Daoy (cell line): Measurements from ENCODE around the gene PPARG. TPM values are rescaled to one million over a fixed set of nuclear protein-coding genes. Genes with fewer than 3 reads are reported as not detected.
"Not testable (repeated sequence)": the region's sequence is repeated elsewhere in the genome, so short reads cannot be mapped to it uniquely, and the experiment has no call there.

Experiments
- DNase-seq: peaks from one replicate; pipeline ENCODE4 v3.0.0-alpha.2; 2015; ENCODE audit warnings: low read depth
- total RNA-seq: library from RNA; depleted of rRNA; stranded (reverse); fragments of >200 nt; shearing (Covaris generic); gene quantifications from 2 replicates; pipeline ENCODE4 v1.2.3, GENCODE V29; 2014; rRNA removed

The PPARG gene
- total RNA-seq, result 67.2 and 76.2 TPM in 2 replicates

GRCh38 chr3:12288182-12289129 is at the start of gene PPARG:
PPARG (plus strand) TSS chr3:12289070; CDS start chr3:12379712, 90,642 bp downstream.
- DNase-seq, result peak; percentile 74

GRCh38 chr3:12239301-12239700 is 49.6 kb upstream of the PPARG start:
- DNase-seq, result no peak

GRCh38 chr3:12242772-12243171 is 46.1 kb upstream of the PPARG start:
- no peak for DNase-seq

DNA sequence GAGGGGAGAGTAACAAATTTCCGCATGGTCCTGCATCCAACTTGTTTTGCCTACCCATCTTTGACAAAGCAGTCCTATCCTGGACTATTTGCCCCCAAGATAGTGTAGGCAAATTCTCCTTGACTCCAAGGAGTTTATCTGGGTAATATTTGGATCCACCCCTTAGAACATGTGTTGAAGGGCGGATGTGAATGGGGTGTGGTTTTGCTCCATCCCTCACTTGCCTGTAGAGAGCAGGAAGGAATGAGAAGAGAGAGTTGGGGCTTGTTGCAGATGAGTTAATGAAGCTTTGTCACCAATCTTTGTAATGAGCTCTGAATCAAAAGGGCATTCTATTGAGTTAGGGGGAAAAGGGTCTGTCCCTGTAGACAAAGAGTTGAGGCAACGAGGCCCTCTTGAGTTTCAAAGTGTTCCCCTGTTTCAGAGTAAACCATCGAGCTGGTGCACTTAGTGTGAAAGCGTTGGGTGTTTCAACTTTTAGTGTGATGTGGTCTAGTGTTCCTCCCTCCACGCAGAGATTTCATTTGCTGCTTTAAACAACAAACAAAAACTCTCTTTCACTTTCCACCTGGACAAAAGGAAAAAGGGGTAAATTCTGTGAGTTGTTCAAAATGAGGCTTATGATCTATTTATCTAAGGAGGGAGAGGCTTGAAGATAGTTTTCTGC is 42.2 kb upstream of the PPARG start:
- DNase-seq, result no peak

DNA sequence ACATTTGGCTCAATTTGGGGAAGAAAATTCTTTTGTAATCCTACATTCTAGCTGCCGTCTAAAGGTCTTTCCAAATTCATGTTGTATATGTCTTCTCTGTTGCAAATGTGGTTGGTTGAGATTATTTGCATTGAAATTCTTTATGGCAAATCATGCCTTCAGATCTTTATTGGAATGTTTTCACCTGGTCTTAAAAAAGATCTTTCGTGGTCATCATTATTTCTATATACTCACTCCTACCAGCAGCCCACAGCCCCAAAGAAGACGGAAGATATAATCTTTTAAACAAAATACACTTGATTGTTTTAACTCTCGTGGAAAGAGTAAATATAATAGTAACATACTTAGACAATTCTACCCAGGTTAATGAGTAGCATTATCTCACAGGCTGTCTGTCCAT is 41.5 kb upstream of the PPARG start:
- DNase-seq, result no peak

DNA sequence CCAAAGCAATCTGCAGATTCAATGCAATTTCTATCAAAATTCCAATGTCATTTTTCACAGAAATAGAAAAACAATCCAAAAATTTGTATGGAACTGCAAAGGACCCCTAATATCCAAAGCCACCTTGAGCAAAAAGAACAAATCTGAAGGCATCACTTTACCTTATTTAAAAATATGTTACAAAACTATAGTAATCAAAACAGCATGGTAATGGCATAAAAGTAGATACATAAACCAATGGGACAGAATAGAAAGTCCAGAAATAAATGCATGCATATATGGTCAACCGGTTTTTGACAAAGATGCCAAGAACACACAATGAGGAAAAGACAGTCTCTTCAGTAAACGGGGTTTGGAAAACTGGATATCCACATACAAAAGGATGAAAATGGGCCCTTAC is 39.4 kb upstream of the PPARG start:
- DNase-seq, result no peak

- no peak for DNase-seq
Observed at GRCh38 chr3:12252889-12253288, 36.0 kb upstream of the PPARG start.

GRCh38 chr3:12253516-12254343 is 35.1 kb upstream of the PPARG start:
- no peak for DNase-seq

DNA sequence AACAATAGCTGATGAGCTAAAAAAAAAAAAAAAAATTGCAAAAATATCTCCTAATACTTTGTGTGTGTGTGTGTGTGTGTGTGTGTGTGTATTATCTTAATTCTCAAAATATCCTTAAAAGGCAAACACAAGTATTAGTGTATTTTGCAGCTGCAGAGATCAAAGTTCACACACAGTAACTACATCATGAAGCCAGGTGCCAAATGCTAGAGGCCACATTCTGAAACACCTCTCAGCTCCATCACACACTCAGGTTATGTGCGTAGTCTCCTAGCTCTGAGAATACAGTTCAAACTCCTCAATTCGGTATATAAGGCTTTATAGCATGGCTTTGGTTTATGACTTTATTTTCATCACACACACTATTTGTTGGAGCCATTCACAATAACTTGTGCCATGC is 33.5 kb upstream of the PPARG start:
- DNase-seq, result no peak

- no peak for DNase-seq
Observed at GRCh38 chr3:12258911-12259310, 30.0 kb upstream of the PPARG start.

DNA sequence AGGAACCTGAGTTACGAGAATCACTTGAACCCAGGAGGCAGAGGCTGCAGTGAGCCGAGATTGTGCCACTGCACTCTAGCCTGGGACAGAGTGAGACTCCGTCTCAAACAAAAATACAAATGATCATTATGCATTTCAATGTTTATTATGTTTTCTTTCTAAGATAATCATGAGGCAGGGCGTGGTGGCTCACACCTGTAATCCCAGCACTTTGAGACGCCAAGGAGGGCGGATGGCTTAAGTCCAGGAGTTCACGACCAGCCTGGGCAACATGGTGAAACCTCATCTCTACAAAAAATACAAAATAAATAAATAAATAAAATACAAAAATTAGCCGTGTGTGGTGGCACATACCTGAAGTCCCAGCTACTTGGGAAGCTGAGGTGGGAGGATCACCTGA is 26.7 kb upstream of the PPARG start:
- DNase-seq, result not testable (repeated sequence)

DNA sequence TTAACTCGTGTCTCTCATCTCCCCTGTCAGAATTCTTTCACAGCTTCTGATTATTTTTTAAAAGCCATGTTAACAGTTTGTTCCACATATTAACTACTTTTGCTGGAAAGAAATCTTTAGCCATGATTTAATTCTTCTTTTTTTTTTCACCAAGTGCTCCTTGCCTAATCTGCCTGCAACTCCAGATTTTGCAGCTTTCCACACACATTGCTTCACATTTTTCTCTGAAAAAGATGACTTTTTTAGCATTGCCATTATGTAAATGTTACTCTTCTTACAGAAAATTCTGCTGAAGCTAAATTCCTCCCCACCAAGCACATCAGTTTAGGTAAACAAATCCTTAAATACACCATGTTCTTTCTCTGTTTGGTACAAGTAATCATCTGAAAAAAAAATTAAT is 23.4 kb upstream of the PPARG start:
- DNase-seq, result no peak

DNA sequence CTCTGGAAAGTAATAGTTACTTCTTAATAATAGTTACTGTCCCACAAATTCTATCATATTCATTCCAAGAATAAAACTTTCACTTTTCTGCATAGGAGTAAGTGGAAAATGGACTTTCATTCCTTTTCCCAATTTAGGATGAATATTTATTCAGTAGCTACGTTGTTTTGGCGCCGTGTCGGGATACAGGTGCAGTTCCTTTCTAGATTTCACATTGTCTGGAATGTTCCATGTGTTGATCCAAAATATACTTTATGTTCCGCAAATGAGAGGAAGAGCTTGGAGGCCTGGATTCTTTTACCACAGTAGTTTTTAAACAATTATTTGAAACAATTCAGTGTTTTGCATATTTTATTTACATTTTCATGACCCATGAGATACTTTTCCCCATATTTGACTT is 22.8 kb upstream of the PPARG start:
- no peak for DNase-seq

DNA sequence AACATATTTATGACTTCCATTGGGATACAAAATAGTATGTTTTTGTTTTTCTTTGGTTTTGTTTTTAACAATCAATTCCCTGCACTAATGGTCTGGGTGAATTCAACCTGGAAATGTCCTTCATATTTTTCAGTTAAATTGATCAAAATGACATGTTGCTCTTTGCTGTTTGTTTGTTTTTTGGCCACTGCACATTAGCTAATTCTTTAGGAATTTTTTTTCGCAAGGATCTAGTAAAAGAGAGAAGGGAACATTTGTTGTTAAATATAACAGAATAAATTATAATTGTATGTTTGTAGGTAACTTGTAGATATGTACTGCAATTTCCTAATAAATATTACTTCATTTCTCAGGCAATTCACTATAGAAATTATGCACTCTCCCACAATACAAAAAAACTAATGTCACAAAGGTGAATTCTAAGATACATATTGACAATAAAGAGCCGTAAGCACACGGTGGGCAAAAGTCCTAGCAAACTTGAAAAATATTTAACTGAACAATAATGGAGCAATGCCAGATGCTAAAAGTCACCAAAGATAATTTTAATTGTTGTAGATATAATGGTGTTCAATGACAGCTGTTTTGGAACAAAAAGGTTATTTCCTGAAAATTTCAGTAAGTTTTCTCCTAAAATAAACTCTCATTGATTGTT is 21.4 kb upstream of the PPARG start:
- DNase-seq, result no peak

DNA sequence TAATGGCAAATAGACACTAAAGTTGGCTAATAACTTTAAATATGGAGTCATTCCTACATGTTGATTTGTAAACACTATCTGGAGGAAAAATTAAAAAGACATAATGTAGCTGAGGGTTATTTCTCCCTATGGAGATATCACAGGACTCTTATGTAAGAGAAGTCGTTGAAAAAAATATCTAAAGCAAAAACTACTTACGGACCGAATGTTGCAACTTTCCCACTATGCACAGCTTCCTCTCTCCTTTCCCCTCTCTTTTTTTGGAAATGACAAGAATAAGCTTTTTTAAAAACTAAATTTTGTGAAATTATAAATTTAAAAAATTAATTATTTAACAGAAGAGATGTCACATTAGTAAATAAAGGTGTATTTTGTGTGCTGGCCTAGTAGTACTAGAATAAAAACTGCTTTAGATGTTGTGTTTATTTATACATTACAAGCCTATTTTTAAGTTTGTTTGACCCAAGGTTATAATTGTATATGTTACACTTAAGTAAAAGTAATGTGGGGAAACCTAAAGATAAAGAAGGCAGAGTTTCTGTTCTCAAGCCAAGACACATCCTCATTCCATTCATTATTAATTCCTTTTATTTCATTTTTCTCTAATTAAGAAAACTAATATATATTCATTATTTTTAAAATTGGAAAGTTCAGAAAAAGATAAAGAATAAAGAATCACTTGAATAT is 20.7 kb upstream of the PPARG start:
- DNase-seq, result no peak

DNA sequence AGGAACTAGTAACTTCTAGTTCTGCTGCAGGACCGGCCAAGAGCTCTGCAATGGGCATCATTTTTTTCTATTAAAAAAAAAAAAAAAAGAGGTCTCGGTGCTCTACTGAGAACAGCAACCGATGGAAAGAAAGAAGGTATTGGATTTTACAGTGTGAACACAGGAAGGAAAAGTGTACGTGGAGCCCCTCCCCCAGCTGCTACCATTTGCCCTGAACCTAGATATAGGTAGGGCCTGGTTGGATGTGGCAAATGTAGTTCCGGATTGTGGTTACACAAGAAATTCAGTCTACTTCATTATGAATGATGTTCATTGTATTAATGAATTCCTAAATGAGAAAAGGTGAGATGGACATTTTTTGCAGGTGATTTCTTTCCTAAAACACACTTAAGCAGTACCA is 17.9 kb upstream of the PPARG start:
- DNase-seq, result no peak

GRCh38 chr3:12273045-12273695 is 15.7 kb upstream of the PPARG start:
- DNase-seq, result no peak

- DNase-seq, result no peak
Observed at GRCh38 chr3:12275974-12276650, 12.8 kb upstream of the PPARG start.

DNA sequence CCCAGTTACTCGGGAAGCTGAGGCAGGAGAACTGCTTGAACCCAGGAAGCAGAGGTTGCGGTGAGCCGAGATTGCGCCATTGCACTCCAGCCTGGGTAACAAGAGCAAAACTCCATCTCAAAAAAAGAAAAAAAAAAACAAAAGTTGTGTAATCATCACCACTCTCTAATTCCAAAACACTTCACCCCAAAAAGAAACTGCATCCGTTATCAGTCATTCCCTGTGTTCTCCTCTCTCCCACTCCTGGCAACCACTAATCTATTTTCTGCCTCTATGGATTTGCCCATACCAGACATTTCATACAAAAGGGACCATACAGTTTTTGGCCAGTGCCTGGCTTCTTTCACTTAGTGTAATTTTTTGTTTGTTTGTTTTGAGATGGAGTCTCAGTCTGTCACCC is 12.0 kb upstream of the PPARG start:
- not testable (repeated sequence) for DNase-seq

DNA sequence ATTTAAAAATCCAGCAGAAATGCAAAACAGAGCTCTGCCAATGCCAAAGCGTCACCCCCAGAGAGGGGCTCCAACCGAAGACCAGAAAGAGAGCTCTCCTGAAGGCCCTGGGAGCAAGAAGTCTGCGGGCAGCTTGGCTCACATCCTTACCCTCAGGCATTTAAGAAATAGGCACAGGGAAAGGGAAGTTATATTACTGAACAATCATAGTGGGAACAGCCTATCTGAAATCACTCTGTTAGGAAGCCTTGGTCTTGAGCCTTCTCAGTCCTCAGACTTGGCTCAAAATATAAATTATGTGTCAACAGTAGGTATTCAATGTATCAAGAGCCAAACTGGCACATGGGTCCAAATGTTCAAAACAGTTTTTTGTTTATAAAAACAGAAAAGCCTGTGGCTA is 10.3 kb upstream of the PPARG start:
- DNase-seq, result no peak
